ENCODE measurements around the gene FTSJ1.

The FTSJ1 gene

GRCh38 chrX:48531358-48531959, 55.5 kb downstream of the FTSJ1 start:
- DNase-seq = no peak

GRCh38 chrX:48532161-48532560, 56.2 kb downstream of the FTSJ1 start:
- DNase-seq = no peak

- DNase-seq = no peak
Observed at GRCh38 chrX:48533165-48533564, 57.2 kb downstream of the FTSJ1 start.
